GM18519 (cell line): ENCODE data around the gene ZNF75A.
"Not testable (repeated sequence)": the region's sequence is repeated elsewhere in the genome, so short reads cannot be mapped to it uniquely, and the experiment has no call there.

ENCODE experiments used
- ATAC-seq: cut with Tn5 transposase; IDR thresholded peaks from one replicate; pipeline ENCODE4 v1.9.1; 2021; ENCODE audit warnings: mild to moderate bottlenecking, moderate library complexity; ENCODE audit not compliant: unreplicated experiment, low FRiP score

The ZNF75A gene

GRCh38 chr16:3305109-3306068, at the start of gene ZNF75A, which contains the start of gene TIGD7:
Gene ZNF75A (plus strand): TSS chr16:3305497. CDS start chr16:3308429, 2,932 bp downstream.
Gene TIGD7 (minus strand): TSS chr16:3305430. CDS start chr16:3300614, 4,816 bp downstream.
- peak; percentile 54 for ATAC-seq

GRCh38 chr16:3256146-3256865, 49.0 kb upstream of the ZNF75A start, which contains the start of gene MEFV:
Gene MEFV (minus strand): TSS chr16:3256633. CDS start chr16:3256587, 46 bp downstream.
- no peak for ATAC-seq

GRCh38 chr16:3256866-3257465, 48.3 kb upstream of the ZNF75A start:
- no peak for ATAC-seq

GRCh38 chr16:3259836-3260235, 45.5 kb upstream of the ZNF75A start:
- ATAC-seq, result no peak

GRCh38 chr16:3262517-3262916, 42.8 kb upstream of the ZNF75A start:
- ATAC-seq, result no peak

- peak; percentile 49 for ATAC-seq
Observed at GRCh38 chr16:3264137-3265036, 40.9 kb upstream of the ZNF75A start.

- ATAC-seq, result no peak
Observed at GRCh38 chr16:3266873-3267537, 38.3 kb upstream of the ZNF75A start.

GRCh38 chr16:3268294-3268693, 37.0 kb upstream of the ZNF75A start:
- ATAC-seq, result no peak

GRCh38 chr16:3270718-3271117, 34.6 kb upstream of the ZNF75A start:
- ATAC-seq, result not testable (repeated sequence)

GRCh38 chr16:3271281-3271680, 34.0 kb upstream of the ZNF75A start:
- not testable (repeated sequence) for ATAC-seq

- no peak for ATAC-seq
Observed at GRCh38 chr16:3274490-3274889, 30.8 kb upstream of the ZNF75A start.

GRCh38 chr16:3274947-3275346, 30.4 kb upstream of the ZNF75A start:
- no peak for ATAC-seq

- no peak for ATAC-seq
Observed at GRCh38 chr16:3276679-3277078, 28.6 kb upstream of the ZNF75A start.

- no peak for ATAC-seq
Observed at GRCh38 chr16:3281222-3281820, 24.0 kb upstream of the ZNF75A start.

- ATAC-seq, result peak; percentile 12
Observed at GRCh38 chr16:3282103-3282729, 23.1 kb upstream of the ZNF75A start.

- ATAC-seq, result peak; percentile 57
Observed at GRCh38 chr16:3282730-3283542, 22.4 kb upstream of the ZNF75A start, which contains the start of gene ZNF263. Gene ZNF263 (plus strand): TSS chr16:3283491. CDS start chr16:3283819, 328 bp downstream.
